Measurements from ENCODE around the gene GPR42. TPM values are rescaled to one million over a fixed set of nuclear protein-coding genes. Genes with fewer than 3 reads are reported as not detected.
A peak's percentile ranks its signal among the peaks of the same experiment; 100 is the strongest.

GPR42 gene
- total RNA-seq, 1 experiment from 2014 or later = not detected

- peaks cover 0 to 7% of the 10 kb centered on the region in 2 experiments; a peak in 1 of 4 replicates for H3K4me1 ChIP-seq (ENCODE audit: control insufficient read depth in 1 of 2, insufficient read depth in 2 of 2, low read length in 2 of 2)
- no peaks in the 10 kb centered on the region for H3K9me2 ChIP-seq (ENCODE audit: insufficient read depth)
- no TSS peak for BruUV-seq (replicated peaks)
- intact Hi-C loops (cut with micrococcal nuclease) = loop anchor here (1.0 to 10.0 kb wide), 2 partner anchors 116 to 363 kb away; partner anchors contain the start of gene KMT2B
- no peak overlapping the region for H3K4me2 ChIP-seq (ENCODE audit: low read length)
- no peaks in the 10 kb centered on the region for H4K20me1 ChIP-seq (ENCODE audit: insufficient read depth)
- H2AFZ ChIP-seq (ENCODE audit: low read depth, low read length, poor library complexity, severe bottlenecking) = no peak overlapping the region
- H3K4me3 ChIP-seq (replicated peaks in 1 of 2; ENCODE audit: low read depth in 1 of 2, low read length in 2 of 2) = no peak overlapping the region
- no peaks in the 10 kb centered on the region for H3K27me3 ChIP-seq (ENCODE audit: insufficient read depth, low read length)
- ATAC-seq (no peak), DNase-seq (ENCODE audit: low read depth, low spot score) (no peak)
- POLR2A ChIA-PET = no interaction called here
- no peaks in the 10 kb centered on the region for H3K9me3 ChIP-seq (ENCODE audit: control insufficient read depth in 1 of 2, insufficient read depth in 1 of 2, low read depth in 1 of 2, low read length in 2 of 2)
- no peak overlapping the region for H3K27ac ChIP-seq (ENCODE audit: low read depth, low read length)
- H3K79me2 ChIP-seq (ENCODE audit: insufficient read depth, low read length) = no peaks in the 10 kb centered on the region
- CTCF ChIA-PET = interaction anchor here (0.6 to 3.1 kb wide), 6 partner anchors 26 to 158 kb away, joined by 3 to 43 read pairs (median 4); no protein-coding TSS in a partner anchor
- no peak for TF ChIP-seq ZNF274 (IDR thresholded peaks at IDR 0.05; ENCODE audit: low read depth, low read length)
- TF ChIP-seq ELF1 (IDR thresholded peaks at IDR 0.05; ENCODE audit: borderline replicate concordance, low read depth) = no peak
- TF ChIP-seq, protein P1, sequence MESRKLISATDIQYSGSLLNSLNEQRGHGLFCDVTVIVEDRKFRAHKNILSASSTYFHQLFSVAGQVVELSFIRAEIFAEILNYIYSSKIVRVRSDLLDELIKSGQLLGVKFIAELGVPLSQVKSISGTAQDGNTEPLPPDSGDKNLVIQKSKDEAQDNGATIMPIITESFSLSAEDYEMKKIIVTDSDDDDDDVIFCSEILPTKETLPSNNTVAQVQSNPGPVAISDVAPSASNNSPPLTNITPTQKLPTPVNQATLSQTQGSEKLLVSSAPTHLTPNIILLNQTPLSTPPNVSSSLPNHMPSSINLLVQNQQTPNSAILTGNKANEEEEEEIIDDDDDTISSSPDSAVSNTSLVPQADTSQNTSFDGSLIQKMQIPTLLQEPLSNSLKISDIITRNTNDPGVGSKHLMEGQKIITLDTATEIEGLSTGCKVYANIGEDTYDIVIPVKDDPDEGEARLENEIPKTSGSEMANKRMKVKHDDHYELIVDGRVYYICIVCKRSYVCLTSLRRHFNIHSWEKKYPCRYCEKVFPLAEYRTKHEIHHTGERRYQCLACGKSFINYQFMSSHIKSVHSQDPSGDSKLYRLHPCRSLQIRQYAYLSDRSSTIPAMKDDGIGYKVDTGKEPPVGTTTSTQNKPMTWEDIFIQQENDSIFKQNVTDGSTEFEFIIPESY (IDR thresholded peaks at IDR 0.05; ENCODE audit: extremely low read depth, insufficient replicate concordance, low read length) = no peak
- RAD21 ChIA-PET (ENCODE audit: low non-redundant PET in 1 of 2, low total read pairs in 2 of 2, uncharacterized antibody in 2 of 2, unreplicated experiment in 2 of 2) = interaction anchor here (1.2 to 2.7 kb wide), 3 partner anchors 84 to 321 kb away, joined by 3 to 11 read pairs (median 3); no protein-coding TSS in a partner anchor
- H3K9ac ChIP-seq (ENCODE audit: low read length) = no peak overlapping the region
- no peaks in the 10 kb centered on the region for H3K36me3 ChIP-seq (ENCODE audit: control insufficient read depth in 1 of 2, insufficient read depth in 2 of 2, low read length in 2 of 2)
Observed at GRCh38 chr19:35352177-35352447, 18.8 kb upstream of the GPR42 start.

- H3K4me3 ChIP-seq (replicated peaks in 1 of 2; ENCODE audit: low read depth in 1 of 2, low read length in 2 of 2) = no peak overlapping the region
- no peaks in the 10 kb centered on the region for H4K20me1 ChIP-seq (ENCODE audit: insufficient read depth)
- H2AFZ ChIP-seq (ENCODE audit: low read depth, low read length, poor library complexity, severe bottlenecking) = peak overlapping the region; percentile 82
- CTCF ChIA-PET = interaction anchor here (0.6 to 3.1 kb wide), 14 partner anchors 22 to 342 kb away, joined by 3 to 43 read pairs (median 4); no protein-coding TSS in a partner anchor
- H3K4me2 ChIP-seq (ENCODE audit: low read length) = peak overlapping the region; percentile 40; the same call in 1 of the 2 replicates
- H3K4me1 ChIP-seq (ENCODE audit: control insufficient read depth in 1 of 2, insufficient read depth in 2 of 2, low read length in 2 of 2) = peaks cover 0 to 7% of the 10 kb centered on the region in 2 experiments; a peak in 1 of 4 replicates
- H3K27ac ChIP-seq (ENCODE audit: low read depth, low read length) = no peak overlapping the region
- ATAC-seq (peak; percentile 91), DNase-seq (ENCODE audit: low read depth, low spot score) (peak; percentile 59)
- no peaks in the 10 kb centered on the region for H3K9me3 ChIP-seq (ENCODE audit: control insufficient read depth in 1 of 2, insufficient read depth in 1 of 2, low read depth in 1 of 2, low read length in 2 of 2)
- H3K9ac ChIP-seq (ENCODE audit: low read length) = no peak overlapping the region
- intact Hi-C loops (cut with micrococcal nuclease) = loop anchor here (1.0 to 10.0 kb wide), 3 partner anchors 116 to 362 kb away; partner anchors contain the start of gene KMT2B
- H3K79me2 ChIP-seq (ENCODE audit: insufficient read depth, low read length) = no peaks in the 10 kb centered on the region
- no peaks in the 10 kb centered on the region for H3K36me3 ChIP-seq (ENCODE audit: control insufficient read depth in 1 of 2, insufficient read depth in 2 of 2, low read length in 2 of 2)
- POLR2A ChIA-PET = interaction anchor here (0.9 to 2.0 kb wide), 3 partner anchors 142 to 158 kb away, joined by 3 to 9 read pairs (median 5); no protein-coding TSS in a partner anchor
- no peaks in the 10 kb centered on the region for H3K9me2 ChIP-seq (ENCODE audit: insufficient read depth)
- no TSS peak for BruUV-seq (replicated peaks)
- RAD21 ChIA-PET (ENCODE audit: low non-redundant PET in 1 of 2, low total read pairs in 2 of 2, uncharacterized antibody in 2 of 2, unreplicated experiment in 2 of 2) = interaction anchor here (1.1 to 2.7 kb wide), 7 partner anchors 85 to 321 kb away, joined by 3 to 11 read pairs (median 4); no protein-coding TSS in a partner anchor
- peaks cover 4% of the 10 kb centered on the region; the same call in 1 of the 2 replicates for H3K27me3 ChIP-seq (ENCODE audit: insufficient read depth, low read length)
- TF ChIP-seq CTCF (IDR thresholded peaks at IDR 0.05 in 2 of 3, conservative IDR thresholded peaks at IDR 0.05 in 1 of 3; ENCODE audit: borderline replicate concordance in 1 of 3, insufficient read depth in 1 of 3, low read depth in 2 of 3, low read length in 2 of 3) = peak; percentile 85 to 92 (median 86)
- peak; percentile 97 for TF ChIP-seq RAD21 (IDR thresholded peaks at IDR 0.05; ENCODE audit: low read depth)
- TF ChIP-seq SRF (IDR thresholded peaks at IDR 0.05; ENCODE audit: low read depth) = no peak
Observed at GRCh38 chr19:35352448-35353304, 18.2 kb upstream of the GPR42 start.
